A549 (cell line): ENCODE measurements around the gene CPLX1. TPM values are rescaled to one million over a fixed set of nuclear protein-coding genes. Genes with fewer than 3 reads are reported as not detected.

ENCODE experiments used
- ATAC-seq, 2 experiments: fragments of 200-7000 bp in 1 of 2; fragments of >200 bp in 1 of 2; cut with Nextera tagmentation in 1 of 2; cut with Tn5 transposase in 1 of 2; 3 replicates each; pipeline versions ENCODE4 v1.8.0 to v1.9.1; 2018 to 2020; ENCODE audit warnings: mild to moderate bottlenecking in 1 of 2, moderate library complexity in 1 of 2
- CTCF ChIA-PET: fragments of 300-600 bp; sonication (Branson Sonifier 250); formaldehyde crosslinking; extraction: SDS; loops from one replicate; lab custom pipeline; 2021; ENCODE audit warnings: antibody characterized with exemption, inconsistent platforms; lab: Yijun Ruan, JAX
- POLR2A ChIA-PET: fragments of 350-600 bp; formaldehyde crosslinking; extraction: SDS; loops from one replicate; lab custom pipeline; 2021; ENCODE audit warnings: antibody characterized with exemption, inconsistent platforms; lab: Yijun Ruan, JAX
- DNase-seq, 2 experiments: peaks; one replicate each; pipeline versions ENCODE4 v3.0.0 to v3.0.0-alpha.2; 2011 to 2016; ENCODE audit warnings: low read depth in 1 of 2, low spot score in 1 of 2
- FAIRE-seq: peaks from 2 replicates; lab custom pipeline; 2011; peaks lifted over from hg19 to GRCh38; lab: Jason Lieb, UNC
- H3K27ac ChIP-seq, 2 experiments: fragments of >200 bp; sonication (Bioruptor Twin); formaldehyde crosslinking; 3 replicates each; pipeline ENCODE4 v1.5.1; 2016 to 2017
- H3K4me1 ChIP-seq: fragments of >200 bp; sonication (Bioruptor Twin); formaldehyde crosslinking; 3 replicates; pipeline ENCODE4 v1.6.1; 2016
- H3K4me2 ChIP-seq: fragments of >200 bp; sonication (Bioruptor Twin); formaldehyde crosslinking; 3 replicates; pipeline ENCODE4 v1.6.1; 2016
- H3K4me3 ChIP-seq: fragments of >200 bp; sonication (Bioruptor Twin); formaldehyde crosslinking; 3 replicates; pipeline ENCODE4 v1.5.1; 2016
- H3K9me3 ChIP-seq: fragments of >200 bp; sonication (Bioruptor Twin); formaldehyde crosslinking; 3 replicates; pipeline ENCODE4 v1.6.1; 2016
- ATOH8 ChIP-seq: fragments of 250-450 bp; sonication (Bioruptor Pico); IDR thresholded peaks from 2 replicates; pipeline ENCODE4 v1.5.0; 2020; ENCODE audit warnings: low read depth, mild to moderate bottlenecking, moderate library complexity
- BCL3 ChIP-seq: fragments of >200 bp; sonication (Bioruptor Twin); formaldehyde crosslinking; IDR thresholded peaks from 3 replicates; pipeline ENCODE4 v1.6.1; 2016
- BHLHE40 ChIP-seq: IDR thresholded peaks from 2 replicates; pipeline ENCODE4 v1.6.1; 2012; ENCODE audit warnings: low read depth, low read length, inconsistent platforms
- CBX2 ChIP-seq: fragments of 200-600 bp; sonication (generic); IDR thresholded peaks from 2 replicates; pipeline ENCODE4 v1.6.1; 2016; ENCODE audit warnings: low read depth, mild to moderate bottlenecking, borderline replicate concordance
- EHF ChIP-seq: fragments of 250-450 bp; sonication (Bioruptor Pico); IDR thresholded peaks from 2 replicates; pipeline ENCODE4 v1.5.0; 2020; ENCODE audit warnings: mild to moderate bottlenecking
- EHMT2 ChIP-seq: fragments of 200-600 bp; sonication (generic); IDR thresholded peaks from 2 replicates; pipeline ENCODE4 v1.6.1; 2016; ENCODE audit warnings: antibody characterized with exemption, low read depth, mild to moderate bottlenecking, moderate library complexity
- EP300 ChIP-seq, 2 experiments: fragments of >200 bp; sonication (Bioruptor Twin); formaldehyde crosslinking; IDR thresholded peaks; 2 replicates in 1 of 2; 3 replicates in 1 of 2; pipeline ENCODE4 v1.6.1; 2016 to 2017
- FOSB ChIP-seq: fragments of 250-450 bp; sonication (Bioruptor Pico); IDR thresholded peaks from 2 replicates; pipeline ENCODE4 v1.5.0; 2020; ENCODE audit warnings: mild to moderate bottlenecking, moderate library complexity
- FOSL2 ChIP-seq, 2 experiments: fragments of 450-650 bp in 1 of 2; fragments of >200 bp in 1 of 2; sonication (Bioruptor Twin) in 1 of 2; formaldehyde crosslinking; IDR thresholded peaks; 2 replicates each; pipeline versions ENCODE4 v1.5.0 to v1.6.1; 2016 to 2020; ENCODE audit warnings: mild to moderate bottlenecking in 1 of 2, moderate library complexity in 1 of 2
- FOXS1 ChIP-seq: fragments of 250-450 bp; sonication (Bioruptor Pico); IDR thresholded peaks from 2 replicates; pipeline ENCODE4 v1.5.0; 2020; ENCODE audit warnings: mild to moderate bottlenecking, moderate library complexity
- GATA3 ChIP-seq: IDR thresholded peaks from 2 replicates; pipeline ENCODE4 v1.6.1; 2012; ENCODE audit warnings: borderline replicate concordance
- HES2 ChIP-seq: fragments of >200 bp; sonication (Bioruptor Twin); formaldehyde crosslinking; IDR thresholded peaks from 2 replicates; pipeline ENCODE4 v1.6.1; 2016
- JUNB ChIP-seq: fragments of >200 bp; sonication (Bioruptor Twin); formaldehyde crosslinking; IDR thresholded peaks from 2 replicates; pipeline ENCODE4 v1.6.1; 2016
- KDM5A ChIP-seq: fragments of 200-600 bp; sonication (generic); IDR thresholded peaks from 2 replicates; pipeline ENCODE4 v1.6.1; 2016; ENCODE audit warnings: antibody characterized with exemption, mild to moderate bottlenecking
- MAFK ChIP-seq: fragments of 450-650 bp; IDR thresholded peaks from 2 replicates; pipeline ENCODE4 v1.6.1; 2014; ENCODE audit not compliant: partially characterized antibody
- MAX ChIP-seq: IDR thresholded peaks from 2 replicates; pipeline ENCODE4 v1.6.1; 2012
- NPAS2 ChIP-seq: fragments of 250-450 bp; sonication (Bioruptor Pico); IDR thresholded peaks from 2 replicates; pipeline ENCODE4 v1.8.0; 2022; ENCODE audit warnings: mild to moderate bottlenecking, moderate library complexity, borderline replicate concordance
- PBX3 ChIP-seq: IDR thresholded peaks from 2 replicates; pipeline ENCODE4 v1.6.1; 2012
- POLR2A ChIP-seq: IDR thresholded peaks from 2 replicates; pipeline ENCODE4 v1.6.1; 2012; ENCODE audit warnings: mild to moderate bottlenecking, low read length
- RAD21 ChIP-seq, 2 experiments: fragments of >200 bp in 1 of 2; sonication (Bioruptor Twin) in 1 of 2; formaldehyde crosslinking in 1 of 2; IDR thresholded peaks in 1 of 2; conservative IDR thresholded peaks in 1 of 2; 2 replicates in 1 of 2; 3 replicates in 1 of 2; pipeline ENCODE4 v1.6.1; 2012 to 2018; ENCODE audit warnings: inconsistent platforms in 1 of 2
- RFX5 ChIP-seq: fragments of 450-650 bp; IDR thresholded peaks from 2 replicates; pipeline ENCODE4 v1.7.1; 2014; ENCODE audit warnings: antibody characterized with exemption, mild to moderate bottlenecking, moderate library complexity
- RNF2 ChIP-seq: fragments of 200-600 bp; sonication (generic); IDR thresholded peaks from 2 replicates; pipeline ENCODE4 v1.6.1; 2016; ENCODE audit warnings: low read depth, mild to moderate bottlenecking, antibody characterized with exemption, moderate library complexity, borderline replicate concordance
- SMC3 ChIP-seq: fragments of >200 bp; sonication (Bioruptor Twin); formaldehyde crosslinking; IDR thresholded peaks from 3 replicates; pipeline ENCODE4 v1.6.1; 2018; ENCODE audit warnings: inconsistent platforms
- TP53 ChIP-seq: fragments of 250-450 bp; sonication (Bioruptor Pico); IDR thresholded peaks from 2 replicates; pipeline ENCODE4 v1.5.0; 2021; ENCODE audit warnings: mild to moderate bottlenecking, moderate library complexity
- USF2 ChIP-seq: fragments of 450-650 bp; IDR thresholded peaks from 2 replicates; pipeline ENCODE4 v1.6.1; 2014; ENCODE audit warnings: antibody characterized with exemption
- ZC3H11A ChIP-seq: fragments of 450-650 bp; IDR thresholded peaks from 2 replicates; pipeline ENCODE4 v1.6.1; 2014; ENCODE audit warnings: antibody characterized with exemption, mild to moderate bottlenecking
- WGBS: methylation state at CpG from one replicate; pipeline ENCODE4 v1.1.6; 2017; ENCODE audit errors: missing lambda C conversion rate; 5-methylcytosine and 5-hydroxymethylcytosine counted together
- polyA plus RNA-seq, 4 experiments: library from polyadenylated mRNA; depleted of rRNA in 3 of 4; stranded (reverse); fragments of >200 nt; fragmentation: RNase III in 1 of 4; extraction: RNeasy Plus Mini Kit Qiagen cat#74134 plus additional on column Dnase treatment in 1 of 4; gene quantifications; 2 replicates in 3 of 4; 3 replicates in 1 of 4; pipeline ENCODE4 v1.2.3, GENCODE V29; 2011 to 2017
- TF ChIP-seq, protein P1 (sequence below): fragments of >200 bp; sonication (Bioruptor Twin); formaldehyde crosslinking; IDR thresholded peaks from 3 replicates; pipeline ENCODE4 v1.5.1; 2016
- TF ChIP-seq, protein P2 (sequence below): fragments of 250-450 bp; sonication (Bioruptor Pico); IDR thresholded peaks from 2 replicates; pipeline ENCODE4 v1.5.0; 2021; ENCODE audit warnings: mild to moderate bottlenecking, moderate library complexity, borderline replicate concordance

Gene CPLX1
- polyA plus RNA-seq, 2 of the 4 experiments (the other 2 are of a cell fraction) = 0.19 to 0.57 TPM

DNA sequence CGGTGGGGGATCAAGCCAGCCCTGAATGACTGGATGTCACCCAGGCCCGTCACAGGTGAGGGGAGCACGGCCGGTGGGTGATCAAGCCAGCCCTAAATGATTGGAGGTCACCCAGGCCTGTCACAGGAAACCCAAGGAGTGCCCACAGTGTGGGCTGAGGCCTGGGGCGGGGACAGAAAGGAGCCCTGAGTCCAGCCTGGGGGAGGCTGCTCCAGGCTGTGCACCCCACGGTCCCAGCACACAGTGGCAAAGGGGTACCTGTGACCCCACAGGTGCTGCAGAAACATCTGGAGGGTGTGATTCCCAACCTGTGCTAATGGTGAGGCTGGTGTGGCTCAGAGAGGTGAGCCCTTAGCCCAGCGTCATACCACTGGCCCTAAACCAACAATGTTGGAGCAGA, 6.2 kb upstream of the CPLX1 start:
- CTCF ChIA-PET = no interaction called here
- Histone ChIP-seq H3K9me3 (no peaks in the 10 kb centered on the region), H3K4me3 (no peak overlapping the region), H3K4me1 (no peaks in the 10 kb centered on the region), H3K27ac (no peak overlapping the region), H3K4me2 (no peak overlapping the region)
- no CpG with 5 or more reads among the region's 7 CpGs for WGBS
- FAIRE-seq (no peak), ATAC-seq (no peak), DNase-seq (no peak)
- TF ChIP-seq FOSB (CRISPR knock-in tag) (no peak), NPAS2 (CRISPR knock-in tag) (no peak), HES2 (no peak), KDM5A (no peak), EHMT2 (no peak), POLR2A (no peak), USF2 (no peak), BCL3 (no peak), EHF (CRISPR knock-in tag) (no peak), MAX (no peak)
- TF ChIP-seq, protein P1, sequence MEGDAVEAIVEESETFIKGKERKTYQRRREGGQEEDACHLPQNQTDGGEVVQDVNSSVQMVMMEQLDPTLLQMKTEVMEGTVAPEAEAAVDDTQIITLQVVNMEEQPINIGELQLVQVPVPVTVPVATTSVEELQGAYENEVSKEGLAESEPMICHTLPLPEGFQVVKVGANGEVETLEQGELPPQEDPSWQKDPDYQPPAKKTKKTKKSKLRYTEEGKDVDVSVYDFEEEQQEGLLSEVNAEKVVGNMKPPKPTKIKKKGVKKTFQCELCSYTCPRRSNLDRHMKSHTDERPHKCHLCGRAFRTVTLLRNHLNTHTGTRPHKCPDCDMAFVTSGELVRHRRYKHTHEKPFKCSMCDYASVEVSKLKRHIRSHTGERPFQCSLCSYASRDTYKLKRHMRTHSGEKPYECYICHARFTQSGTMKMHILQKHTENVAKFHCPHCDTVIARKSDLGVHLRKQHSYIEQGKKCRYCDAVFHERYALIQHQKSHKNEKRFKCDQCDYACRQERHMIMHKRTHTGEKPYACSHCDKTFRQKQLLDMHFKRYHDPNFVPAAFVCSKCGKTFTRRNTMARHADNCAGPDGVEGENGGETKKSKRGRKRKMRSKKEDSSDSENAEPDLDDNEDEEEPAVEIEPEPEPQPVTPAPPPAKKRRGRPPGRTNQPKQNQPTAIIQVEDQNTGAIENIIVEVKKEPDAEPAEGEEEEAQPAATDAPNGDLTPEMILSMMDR = no peak
- POLR2A ChIA-PET = no interaction called here

- FAIRE-seq = no peak
These were observed 5.5 kb upstream of the CPLX1 start for GRCh38 chr4:831483-831805.

More at GRCh38 chr4:831483-831805, 5.5 kb upstream of the CPLX1 start:
- DNase-seq (no peak), ATAC-seq (no peak)
- 0% methylated on average over 1 of the region's 3 CpGs for WGBS
- H3K4me3 ChIP-seq = no peak overlapping the region
- TF ChIP-seq, protein P2, sequence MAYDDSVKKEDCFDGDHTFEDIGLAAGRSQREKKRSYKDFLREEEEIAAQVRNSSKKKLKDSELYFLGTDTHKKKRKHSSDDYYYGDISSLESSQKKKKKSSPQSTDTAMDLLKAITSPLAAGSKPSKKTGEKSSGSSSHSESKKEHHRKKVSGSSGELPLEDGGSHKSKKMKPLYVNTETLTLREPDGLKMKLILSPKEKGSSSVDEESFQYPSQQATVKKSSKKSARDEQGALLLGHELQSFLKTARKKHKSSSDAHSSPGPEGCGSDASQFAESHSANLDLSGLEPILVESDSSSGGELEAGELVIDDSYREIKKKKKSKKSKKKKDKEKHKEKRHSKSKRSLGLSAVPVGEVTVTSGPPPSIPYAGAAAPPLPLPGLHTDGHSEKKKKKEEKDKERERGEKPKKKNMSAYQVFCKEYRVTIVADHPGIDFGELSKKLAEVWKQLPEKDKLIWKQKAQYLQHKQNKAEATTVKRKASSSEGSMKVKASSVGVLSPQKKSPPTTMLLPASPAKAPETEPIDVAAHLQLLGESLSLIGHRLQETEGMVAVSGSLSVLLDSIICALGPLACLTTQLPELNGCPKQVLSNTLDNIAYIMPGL (CRISPR knock-in tag) = no peak
- TF ChIP-seq BCL3 = no peak
- TF ChIP-seq KDM5A = no peak
- no peak for TF ChIP-seq FOSL2 (IDR thresholded peaks at IDR 0.05)
- no peak for TF ChIP-seq FOSL2 (CRISPR knock-in tag; IDR thresholded peaks at IDR 0.05)
- TF ChIP-seq GATA3 = no peak
- no peak for TF ChIP-seq NPAS2 (CRISPR knock-in tag)
- TF ChIP-seq FOXS1 (CRISPR knock-in tag) = no peak
- TF ChIP-seq PBX3 = no peak
- TF ChIP-seq ATOH8 (CRISPR knock-in tag) = no peak
- no peak for TF ChIP-seq TP53 (CRISPR knock-in tag)
- TF ChIP-seq EP300 (IDR thresholded peaks at IDR 0.05) = no peak
- TF ChIP-seq BHLHE40 = no peak
- no peak for TF ChIP-seq RFX5
- no peak for TF ChIP-seq ZC3H11A
- no peak for TF ChIP-seq SMC3
- TF ChIP-seq RNF2 = no peak
- no peak for TF ChIP-seq RAD21 (conservative IDR thresholded peaks at IDR 0.05 in 1 of 2, IDR thresholded peaks at IDR 0.05 in 1 of 2)
- TF ChIP-seq JUNB = no peak
- TF ChIP-seq MAFK = no peak
- no peak for TF ChIP-seq CBX2
- TF ChIP-seq, all 56 proteins: peak for 0
- Histone ChIP-seq H3K9me3 (no peaks in the 10 kb centered on the region), H3K4me1 (no peaks in the 10 kb centered on the region), H3K4me2 (no peak overlapping the region), H3K27ac (no peak overlapping the region)
- ChIA-PET POLR2A (no interaction called here), CTCF (no interaction called here)
